GM12864 (cell line): ENCODE measurements around the gene SELPLG.

Source experiments
- DNase-seq: peaks from one replicate; pipeline ENCODE4 v3.0.0-alpha.2; 2011; ENCODE audit warnings: low read depth
- H3K4me3 ChIP-seq: 2 replicates; pipeline ENCODE4 v1.5.1; 2011; ENCODE audit warnings: mild to moderate bottlenecking, low read depth, low read length, control low read depth
- TF ChIP-seq, protein P1 (sequence below): IDR thresholded peaks from 2 replicates; pipeline ENCODE4 v1.5.1; 2011; ENCODE audit warnings: low read depth, mild to moderate bottlenecking, moderate library complexity, low read length, control low read depth, inconsistent platforms; ENCODE audit errors: missing control alignments

Gene SELPLG

DNA sequence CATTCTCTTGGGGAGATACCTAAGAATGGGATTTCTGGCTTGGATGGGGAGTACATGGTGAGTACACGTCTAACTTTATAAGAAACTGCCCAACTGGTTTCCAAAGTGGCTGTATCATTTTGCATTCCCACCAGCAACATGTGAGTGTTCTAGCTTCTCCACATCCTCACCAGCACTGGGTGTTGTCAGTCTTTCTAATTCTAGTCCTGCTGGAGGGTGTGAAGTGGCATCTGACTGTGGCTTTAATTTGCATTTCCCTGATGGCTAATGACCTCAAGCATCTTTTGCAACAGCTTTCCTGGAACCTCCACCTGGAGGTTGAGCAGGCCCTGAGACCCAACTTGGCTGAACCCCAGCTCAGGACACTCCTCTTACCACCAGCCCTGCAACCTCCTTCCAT lies 17.8 kb downstream of the SELPLG start:
- TF ChIP-seq, protein P1, sequence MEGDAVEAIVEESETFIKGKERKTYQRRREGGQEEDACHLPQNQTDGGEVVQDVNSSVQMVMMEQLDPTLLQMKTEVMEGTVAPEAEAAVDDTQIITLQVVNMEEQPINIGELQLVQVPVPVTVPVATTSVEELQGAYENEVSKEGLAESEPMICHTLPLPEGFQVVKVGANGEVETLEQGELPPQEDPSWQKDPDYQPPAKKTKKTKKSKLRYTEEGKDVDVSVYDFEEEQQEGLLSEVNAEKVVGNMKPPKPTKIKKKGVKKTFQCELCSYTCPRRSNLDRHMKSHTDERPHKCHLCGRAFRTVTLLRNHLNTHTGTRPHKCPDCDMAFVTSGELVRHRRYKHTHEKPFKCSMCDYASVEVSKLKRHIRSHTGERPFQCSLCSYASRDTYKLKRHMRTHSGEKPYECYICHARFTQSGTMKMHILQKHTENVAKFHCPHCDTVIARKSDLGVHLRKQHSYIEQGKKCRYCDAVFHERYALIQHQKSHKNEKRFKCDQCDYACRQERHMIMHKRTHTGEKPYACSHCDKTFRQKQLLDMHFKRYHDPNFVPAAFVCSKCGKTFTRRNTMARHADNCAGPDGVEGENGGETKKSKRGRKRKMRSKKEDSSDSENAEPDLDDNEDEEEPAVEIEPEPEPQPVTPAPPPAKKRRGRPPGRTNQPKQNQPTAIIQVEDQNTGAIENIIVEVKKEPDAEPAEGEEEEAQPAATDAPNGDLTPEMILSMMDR, result no peak
- H3K4me3 ChIP-seq, result no peak overlapping the region
- no peak for DNase-seq

- TF ChIP-seq, protein P1, result no peak
- DNase-seq, result no peak
- no peak overlapping the region for H3K4me3 ChIP-seq
These were observed 19.1 kb downstream of the SELPLG start for GRCh38 chr12:108614639-108615038.

- no peak overlapping the region for H3K4me3 ChIP-seq
- no peak for DNase-seq
- TF ChIP-seq, protein P1, result no peak
These were observed 19.7 kb downstream of the SELPLG start for GRCh38 chr12:108614041-108614440.

DNA sequence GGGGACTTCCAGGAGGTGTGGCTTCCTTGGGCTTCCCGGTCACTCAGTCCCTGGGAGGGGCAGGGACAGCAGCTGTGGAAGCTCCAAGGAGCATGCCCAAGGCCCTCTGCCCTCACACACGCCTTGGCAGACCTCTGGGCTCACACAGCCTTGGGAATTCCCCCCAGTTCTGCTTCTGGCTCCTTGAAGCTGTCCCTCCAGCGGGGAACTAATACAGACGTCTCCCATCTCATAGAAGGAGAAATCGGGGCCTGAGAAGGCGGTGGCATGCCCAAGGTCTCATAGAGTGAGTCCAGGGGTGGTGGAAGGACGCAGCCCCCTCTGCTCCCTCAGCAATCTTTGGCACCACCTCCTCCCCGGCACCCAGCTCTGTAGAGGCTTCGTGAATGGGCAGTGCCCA lies 20.1 kb downstream of the SELPLG start:
- no peak for DNase-seq
- TF ChIP-seq, protein P1, result no peak

GRCh38 chr12:108612788-108613282 lies 20.9 kb downstream of the SELPLG start:
- no peak overlapping the region for H3K4me3 ChIP-seq
- no peak for DNase-seq
- TF ChIP-seq, protein P1, result no peak

More for the DNA sequence above, 20.1 kb downstream of the SELPLG start:
- H3K4me3 ChIP-seq, result no peak overlapping the region

- TF ChIP-seq, protein P1, result peak; percentile 59
- DNase-seq, result no peak
These were observed 21.7 kb downstream of the SELPLG start for GRCh38 chr12:108611884-108612415.

More at GRCh38 chr12:108611884-108612415, 21.7 kb downstream of the SELPLG start:
- H3K4me3 ChIP-seq, result no peak overlapping the region
